Hematopoietic multipotent progenitor cell treated with erythropoietin and hydrocortisone succinate and interleukin-3 and kit ligand, for 17 days (in vitro differentiated cells): Measurements from ENCODE around the gene ZNF525.
"Not testable (repeated sequence)": the region's sequence is repeated elsewhere in the genome, so short reads cannot be mapped to it uniquely, and the experiment has no call there.

Source experiments
- DNase-seq: peaks from one replicate; pipeline ENCODE4 v3.0.0-alpha.2; 2015; ENCODE audit warnings: low spot score

Gene ZNF525

GRCh38 chr19:53395840-53396524, 30.5 kb downstream of the ZNF525 start:
- not testable (repeated sequence) for DNase-seq

GRCh38 chr19:53396525-53396868, 31.0 kb downstream of the ZNF525 start:
- DNase-seq, result no peak

DNA sequence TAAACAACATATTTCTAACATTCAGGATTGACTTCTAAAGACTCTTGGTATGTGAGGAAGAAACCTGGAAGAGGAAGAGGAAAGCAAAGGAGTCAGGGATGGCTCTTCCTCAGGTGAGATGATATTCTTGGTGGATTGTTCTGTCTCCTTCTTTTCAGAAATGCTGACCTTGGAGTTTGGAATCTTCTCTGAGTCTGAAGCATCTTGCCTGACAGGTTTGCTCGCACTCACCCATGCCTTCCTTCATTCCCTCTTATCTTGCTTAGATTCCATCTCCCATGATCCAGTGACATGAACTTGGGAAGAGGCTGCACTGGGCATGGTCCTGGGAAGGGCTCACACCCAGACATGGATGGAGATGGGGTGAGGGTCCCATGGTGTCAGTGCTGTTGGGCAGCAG, 32.4 kb downstream of the ZNF525 start:
- not testable (repeated sequence) for DNase-seq

- no peak for DNase-seq
Measured at GRCh38 chr19:53409505-53410204, 44.1 kb downstream of the ZNF525 start.

DNA sequence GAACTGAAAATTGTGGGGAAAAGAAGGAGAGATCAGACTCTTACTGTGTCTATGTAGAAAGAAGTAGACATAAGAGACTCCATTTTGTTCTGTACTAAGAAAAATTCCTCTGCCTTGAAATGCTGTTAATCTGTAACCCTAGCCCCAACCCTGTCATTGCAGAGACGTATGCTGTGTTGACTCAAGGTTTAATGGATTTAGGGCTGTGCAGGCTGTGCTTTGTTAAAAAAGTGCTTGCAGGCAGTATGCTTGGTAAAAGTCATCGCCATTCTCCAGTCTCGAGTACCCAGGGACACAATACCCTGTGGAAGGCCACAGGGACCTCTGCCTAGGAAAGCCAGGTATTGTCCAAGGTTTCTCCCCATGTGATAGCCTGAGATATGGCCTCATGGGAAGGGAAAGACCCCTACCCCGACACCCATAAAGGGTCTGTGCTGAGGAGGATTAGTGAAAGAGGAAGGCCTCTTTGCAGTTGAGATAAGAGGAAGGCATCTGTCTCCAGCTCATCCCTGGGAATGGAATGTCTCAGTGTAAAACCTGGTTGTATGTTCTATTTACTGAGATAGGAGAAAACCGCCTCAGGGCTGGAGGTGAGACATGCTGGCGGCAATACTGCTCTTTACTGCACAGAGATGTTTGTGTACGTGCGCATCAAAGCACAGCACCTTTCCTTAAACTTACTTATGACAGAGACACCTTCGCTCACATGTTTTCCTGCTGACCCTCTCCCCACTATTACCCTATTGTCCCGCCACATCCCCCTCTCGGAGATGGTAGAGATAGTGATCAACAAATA, 55.2 kb downstream of the ZNF525 start:
- DNase-seq, result not testable (repeated sequence)

GRCh38 chr19:53422551-53422950, 57.0 kb downstream of the ZNF525 start:
- DNase-seq, result no peak

DNA sequence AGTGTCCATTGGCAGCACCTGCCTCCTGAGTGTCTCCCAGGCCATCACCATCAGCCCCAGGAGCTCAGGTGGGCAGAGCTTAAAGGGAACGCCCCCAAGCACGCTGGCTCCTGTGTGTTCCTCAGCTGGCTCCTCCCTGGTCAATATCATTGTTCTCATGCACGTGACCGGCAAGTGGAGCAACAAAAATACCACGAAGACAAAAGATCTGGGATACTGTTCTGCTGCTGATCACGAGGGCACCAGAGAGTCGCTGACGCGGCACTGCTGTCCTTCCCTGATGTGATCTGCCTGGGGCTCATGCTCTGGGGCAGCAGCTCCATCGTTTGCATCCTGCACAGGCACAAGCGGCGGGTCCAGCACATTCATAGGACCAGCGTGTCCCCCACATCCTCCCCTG, 57.6 kb downstream of the ZNF525 start:
- not testable (repeated sequence) for DNase-seq

GRCh38 chr19:53423680-53424079, 58.2 kb downstream of the ZNF525 start:
- not testable (repeated sequence) for DNase-seq

DNA sequence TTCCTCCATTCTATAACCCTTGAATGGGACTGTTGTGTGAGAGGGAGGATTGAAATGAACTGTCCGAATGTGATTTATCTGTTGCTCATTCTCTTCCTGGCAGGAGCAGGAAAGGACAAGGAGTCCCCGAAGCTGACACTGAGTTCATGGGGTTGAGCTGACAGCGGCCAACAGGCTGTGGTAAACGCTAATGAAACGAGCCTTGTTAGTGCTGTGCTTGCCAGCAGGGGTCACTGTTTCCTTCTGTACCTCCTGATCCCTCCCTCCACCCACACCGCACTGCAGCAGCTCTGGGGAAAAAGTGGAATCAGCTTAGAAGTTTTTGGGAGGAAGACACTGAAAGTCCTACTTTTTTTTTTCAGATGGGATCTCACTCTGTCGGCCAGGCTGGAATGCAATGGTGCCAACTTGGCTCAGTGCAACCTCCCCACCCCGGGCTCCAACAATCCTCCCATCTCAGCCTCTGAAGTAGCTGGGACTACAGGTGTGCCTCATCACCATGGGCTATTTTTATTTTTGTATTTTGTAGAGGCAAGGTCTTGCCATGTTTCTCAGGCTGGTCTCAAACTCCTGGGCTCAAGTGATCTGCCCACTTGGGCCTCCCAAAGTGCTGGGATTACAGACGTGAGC, 59.6 kb downstream of the ZNF525 start:
- DNase-seq, result peak; percentile 42

DNA sequence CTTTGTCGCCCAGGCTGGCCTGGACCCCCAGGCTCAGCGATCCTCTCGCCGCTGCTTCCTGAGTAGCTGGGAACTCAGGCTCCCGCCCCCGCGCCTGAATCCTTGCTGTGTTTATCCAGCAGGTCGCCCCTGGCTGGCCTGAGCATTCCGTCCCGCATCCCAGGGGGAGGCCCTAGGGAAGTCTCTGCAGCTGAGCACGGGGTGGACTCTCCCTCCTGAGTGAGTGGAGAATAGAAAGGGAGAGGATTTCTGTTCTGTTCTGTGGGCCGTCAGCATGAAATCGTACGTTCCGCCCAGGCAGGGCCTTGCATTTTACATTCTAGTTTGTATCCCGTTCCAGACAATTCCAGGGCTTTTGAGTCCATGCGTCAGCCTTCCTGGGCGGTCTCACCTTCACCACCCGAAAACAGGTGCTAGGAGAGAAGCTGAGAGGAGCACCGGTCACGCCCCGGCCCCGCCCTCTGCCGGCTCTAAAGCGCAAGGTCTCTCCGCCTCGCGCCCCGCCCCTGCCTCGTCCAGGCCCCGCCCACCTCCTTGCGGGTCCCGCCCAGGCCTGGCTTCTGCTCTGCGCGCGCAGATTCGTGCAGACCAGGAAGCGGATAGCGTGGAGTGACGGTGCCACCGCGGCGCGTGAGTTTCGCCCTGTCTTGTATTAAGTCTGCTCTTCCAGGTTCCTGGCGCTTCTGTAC, 66.0 kb downstream of the ZNF525 start, which contains the start of gene ZNF761:
ZNF761 (plus strand) TSS at position 586 of the 689 bp plus-strand sequence. CDS start 15,285 bp downstream, outside the sequence.
- peak; percentile 86 for DNase-seq

- no peak for DNase-seq
Measured at GRCh38 chr19:53432088-53432661, 66.7 kb downstream of the ZNF525 start.
